Measurements from ENCODE around the gene CCDC106. TPM values are rescaled to one million over a fixed set of nuclear protein-coding genes. Genes with fewer than 3 reads are reported as not detected.

Gene CCDC106
- total RNA-seq, 1 experiment from 2014 or later = 9.7 TPM

DNA sequence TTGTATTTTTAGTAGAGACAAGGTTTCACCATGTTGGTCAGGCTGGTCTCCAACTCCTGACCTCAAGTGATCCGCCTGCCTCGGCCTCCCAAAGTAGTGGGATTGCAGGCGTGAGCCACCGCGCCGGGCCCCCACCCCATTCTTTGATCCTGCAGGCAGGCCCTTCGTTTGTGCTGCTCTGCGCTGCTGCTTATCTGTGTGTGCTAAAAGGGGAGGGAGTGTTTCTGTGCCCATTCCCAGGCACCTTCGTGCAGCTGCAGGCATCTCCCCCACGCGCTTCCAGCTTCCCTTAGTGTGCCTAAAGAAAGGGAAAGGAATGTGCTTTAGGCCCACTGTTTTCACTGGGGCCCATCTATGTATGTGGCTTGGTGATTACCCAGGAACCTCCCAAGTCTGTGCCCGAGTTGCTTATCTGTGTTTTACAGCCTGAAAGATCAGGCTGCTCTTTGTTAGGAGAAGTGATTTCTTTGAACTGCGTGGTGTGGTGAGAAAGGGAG is 54.2 kb downstream of the CCDC106 start:
- no peaks in the 10 kb centered on the region for H3K9me3 ChIP-seq (replicated peaks)

More for the DNA sequence above, 54.2 kb downstream of the CCDC106 start:
- Histone ChIP-seq H3K4me3 (no peak overlapping the region), H3K27ac (no peak overlapping the region), H3K27me3 (no peaks in the 10 kb centered on the region), H3K36me3 (peaks cover 7% of the 10 kb centered on the region; the same call in 1 of the 2 replicates), H3K4me1 (no peaks in the 10 kb centered on the region)
- DNase-seq = no peak

Other genes with a start within 250 kb of the CCDC106 start
- gene UBE2S, start 240.4 kb upstream of the CCDC106 start, total RNA-seq (2014; rRNA removed; shearing (Covaris generic)) = 509 and 566 TPM in 2 replicates
- not detected in 2 replicates for gene SHISA7, start 204.9 kb upstream of the CCDC106 start, total RNA-seq (2014; rRNA removed; shearing (Covaris generic))
- 63.2 and 70.8 TPM in 2 replicates for gene ISOC2, start 186.6 kb upstream of the CCDC106 start, total RNA-seq (2014; rRNA removed; shearing (Covaris generic))
- not detected in 2 replicates for gene C19orf85, start 183.5 kb upstream of the CCDC106 start, total RNA-seq (2014; rRNA removed; shearing (Covaris generic))
- gene ZNF628, start 171.6 kb upstream of the CCDC106 start, total RNA-seq (2014; rRNA removed; shearing (Covaris generic)) = 2.9 and 3.6 TPM in 2 replicates
- gene NAT14, start 163.0 kb upstream of the CCDC106 start, total RNA-seq (2014; rRNA removed; shearing (Covaris generic)) = 22.1 and 25.9 TPM in 2 replicates
- gene SSC5D, start 159.8 kb upstream of the CCDC106 start, total RNA-seq (2014; rRNA removed; shearing (Covaris generic)) = 3.1 and 3.8 TPM in 2 replicates
- gene SBK2, start 111.1 kb upstream of the CCDC106 start, total RNA-seq (2014; rRNA removed; shearing (Covaris generic)) = 6.8 and 6.9 TPM in 2 replicates
- 0.30 and 0.87 TPM in 2 replicates for gene SBK3, start 102.7 kb upstream of the CCDC106 start, total RNA-seq (2014; rRNA removed; shearing (Covaris generic))
- 5.4 and 7.5 TPM in 2 replicates for gene ZNF579, start 67.4 kb upstream of the CCDC106 start, total RNA-seq (2014; rRNA removed; shearing (Covaris generic))
- 7.9 and 10.3 TPM in 2 replicates for gene FIZ1, start 48.7 kb upstream of the CCDC106 start, total RNA-seq (2014; rRNA removed; shearing (Covaris generic))
- 2.7 and 3.2 TPM in 2 replicates for gene ZNF524, start 47.9 kb upstream of the CCDC106 start, total RNA-seq (2014; rRNA removed; shearing (Covaris generic))
- gene ZNF865, start 42.6 kb upstream of the CCDC106 start, total RNA-seq (2014; rRNA removed; shearing (Covaris generic)) = 1.7 and 2.0 TPM in 2 replicates
- gene ZNF784, start 23.6 kb upstream of the CCDC106 start, total RNA-seq (2014; rRNA removed; shearing (Covaris generic)) = 2.7 and 3.1 TPM in 2 replicates
- gene ZNF580, start 7.2 kb upstream of the CCDC106 start, total RNA-seq (2014; rRNA removed; shearing (Covaris generic)) = 7.9 and 8.0 TPM in 2 replicates
- gene ZNF581, start 4.6 kb upstream of the CCDC106 start, total RNA-seq (2014; rRNA removed; shearing (Covaris generic)) = 17.9 and 18.7 TPM in 2 replicates
- 131 and 136 TPM in 2 replicates for gene U2AF2, start 6.8 kb downstream of the CCDC106 start, total RNA-seq (2014; rRNA removed; shearing (Covaris generic))
- gene EPN1, start 27.0 kb downstream of the CCDC106 start, total RNA-seq (2014; rRNA removed; shearing (Covaris generic)) = 45.6 and 59.8 TPM in 2 replicates
- 0.02 TPM in 1 of 2 replicates, not detected in the other for gene NLRP9, start 90.2 kb downstream of the CCDC106 start, total RNA-seq (2014; rRNA removed; shearing (Covaris generic))
- gene RFPL4A, start 110.9 kb downstream of the CCDC106 start, total RNA-seq (2014; rRNA removed; shearing (Covaris generic)) = 1.1 TPM in 2 replicates
- 0.61 and 1.1 TPM in 2 replicates for gene RFPL4AL1, start 120.9 kb downstream of the CCDC106 start, total RNA-seq (2014; rRNA removed; shearing (Covaris generic))
- 4.6 and 4.9 TPM in 2 replicates for gene NLRP11, start 183.8 kb downstream of the CCDC106 start, total RNA-seq (2014; rRNA removed; shearing (Covaris generic))
- gene NLRP4, start 188.3 kb downstream of the CCDC106 start, total RNA-seq (2014; rRNA removed; shearing (Covaris generic)) = not detected in 2 replicates

All from SJCRH30 (cell line).